HG03575 (cell line): ENCODE measurements around the gene SF3B5.
"Not testable (repeated sequence)": the region's sequence is repeated elsewhere in the genome, so short reads cannot be mapped to it uniquely, and the experiment has no call there.

Experiments
- ATAC-seq: cut with Tn5 transposase; IDR thresholded peaks from one replicate; pipeline ENCODE4 v1.9.1; 2021; ENCODE audit not compliant: unreplicated experiment, insufficient number of reproducible peaks, low FRiP score; ENCODE audit errors: extremely low read depth

Gene SF3B5

DNA sequence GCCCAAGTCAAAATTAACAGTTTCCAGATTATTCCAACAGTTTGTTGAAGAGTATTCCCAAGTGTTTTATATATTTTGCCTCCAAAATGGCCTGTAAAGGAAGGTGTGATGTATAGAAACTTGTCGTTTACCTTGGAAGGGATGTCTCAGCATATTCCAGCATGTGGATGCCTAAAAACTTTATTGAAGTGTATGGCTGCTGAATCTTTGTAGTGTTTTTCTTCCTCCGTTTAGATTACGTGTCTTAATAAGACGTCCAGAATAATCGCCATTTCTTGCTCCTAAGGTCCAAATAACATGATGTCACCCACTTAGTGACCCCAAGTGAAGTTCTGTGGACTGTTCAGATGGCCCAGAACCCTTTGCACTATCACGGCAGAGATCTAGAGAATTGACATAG, 18.0 kb upstream of the SF3B5 start:
- ATAC-seq, result no peak

DNA sequence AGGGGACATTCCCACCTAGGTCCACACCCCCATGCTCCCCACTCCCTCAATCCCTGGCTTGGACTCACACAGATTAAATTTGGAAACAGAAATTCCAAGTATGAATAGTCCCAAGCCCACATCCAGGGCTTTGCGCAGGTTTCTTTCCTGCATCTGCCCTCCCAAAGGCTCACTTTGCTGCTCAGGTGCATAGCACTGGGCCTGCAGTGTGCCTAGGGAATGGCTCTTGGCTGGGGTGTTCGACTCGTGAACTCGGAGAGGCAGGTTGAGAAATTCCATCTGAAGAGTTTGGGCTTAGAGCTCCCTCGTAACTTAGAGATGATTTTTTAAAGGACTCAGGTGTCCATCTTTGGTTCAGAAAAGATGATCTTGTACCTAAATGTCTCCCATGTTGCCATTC, 14.8 kb upstream of the SF3B5 start:
- no peak for ATAC-seq

DNA sequence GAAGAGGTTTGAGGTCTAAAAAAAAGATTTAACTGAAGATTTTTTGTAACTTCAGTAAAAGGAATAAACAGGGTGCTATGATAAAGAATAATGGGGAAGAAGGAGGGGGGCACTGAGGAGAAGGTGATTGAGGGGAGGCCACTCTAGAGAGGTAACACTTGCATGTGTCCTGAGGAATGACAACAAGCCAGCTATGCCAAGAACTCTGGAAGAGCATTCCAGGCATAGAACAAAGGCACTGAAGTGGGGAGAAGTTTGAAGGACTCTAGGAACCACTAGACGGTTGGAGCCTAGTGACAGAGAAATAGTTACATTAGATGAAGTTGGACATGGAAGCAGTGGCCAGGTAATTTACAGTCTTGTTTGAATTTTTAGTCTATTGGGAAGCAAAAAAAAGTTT, 10.8 kb upstream of the SF3B5 start:
- ATAC-seq, result no peak

DNA sequence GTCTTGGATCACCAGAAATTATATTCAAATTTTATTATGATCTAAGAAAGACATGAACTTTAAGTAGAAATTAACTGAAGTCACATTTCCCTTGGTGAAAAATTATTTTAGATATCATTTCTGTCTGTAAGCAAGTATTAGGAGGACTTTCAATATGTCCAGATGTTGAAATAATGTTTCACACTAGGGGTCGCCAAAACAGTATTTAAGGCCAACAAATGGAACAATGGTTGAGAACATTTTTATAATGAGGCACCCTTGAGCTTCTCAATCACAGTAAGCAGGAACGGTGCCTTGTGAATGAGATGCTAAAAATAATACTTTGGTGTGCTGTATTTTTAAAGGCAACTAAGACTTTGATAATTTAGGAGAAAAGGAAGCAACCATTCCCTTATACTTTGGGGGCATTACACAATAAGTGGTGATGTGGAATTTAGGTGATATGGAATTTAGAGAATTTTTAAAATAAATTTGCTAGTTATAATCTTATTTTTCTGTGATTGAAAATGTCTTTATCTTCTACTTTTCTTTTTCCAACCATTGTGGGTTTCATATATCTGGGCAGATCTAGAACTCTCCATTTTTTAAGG, 9.6 kb upstream of the SF3B5 start:
- peak; percentile 83 for ATAC-seq

DNA sequence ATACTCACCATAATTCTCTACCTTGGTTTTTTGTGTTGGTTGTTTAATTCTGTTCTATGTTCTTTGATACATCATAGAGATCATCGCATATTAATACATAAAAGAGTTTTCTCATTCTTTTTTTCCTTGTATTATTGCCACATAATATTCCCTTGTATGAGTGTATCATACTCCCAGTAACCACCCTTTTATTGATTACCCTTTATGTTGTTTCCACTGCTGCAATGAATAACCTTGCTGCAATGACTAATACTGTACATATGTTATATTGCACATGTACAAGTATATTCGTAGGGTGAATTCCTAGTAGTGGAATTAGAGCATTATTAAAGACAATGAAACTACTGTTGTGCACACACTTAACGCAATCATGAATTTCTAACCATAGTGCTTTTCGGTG, 9.1 kb upstream of the SF3B5 start:
- no peak for ATAC-seq

DNA sequence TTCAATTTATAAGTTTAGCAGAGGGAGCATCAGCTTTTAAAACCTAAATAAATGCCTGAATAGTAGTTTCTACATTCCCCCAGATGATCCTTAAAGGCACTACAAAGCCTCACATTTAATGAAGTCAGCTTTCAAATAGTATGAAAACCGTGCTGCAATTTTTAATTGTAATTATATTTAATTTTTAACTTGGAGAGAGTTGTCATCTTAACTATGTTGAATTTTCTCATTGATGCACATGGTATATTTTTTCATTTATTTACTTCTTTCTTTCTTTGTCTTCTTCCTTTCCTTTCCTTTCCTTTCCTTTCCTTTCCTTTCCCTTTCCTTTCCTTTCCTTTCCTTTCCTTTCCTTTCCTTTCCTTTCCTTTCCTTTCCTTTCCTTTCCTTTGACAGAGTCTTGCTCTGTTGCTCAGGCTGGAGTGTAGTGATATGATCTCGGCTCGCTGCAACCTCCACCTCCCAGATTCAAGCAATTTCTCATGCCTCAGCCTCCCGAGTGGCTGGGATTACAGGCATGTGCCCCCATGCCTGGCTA, 7.7 kb upstream of the SF3B5 start:
- no peak for ATAC-seq

DNA sequence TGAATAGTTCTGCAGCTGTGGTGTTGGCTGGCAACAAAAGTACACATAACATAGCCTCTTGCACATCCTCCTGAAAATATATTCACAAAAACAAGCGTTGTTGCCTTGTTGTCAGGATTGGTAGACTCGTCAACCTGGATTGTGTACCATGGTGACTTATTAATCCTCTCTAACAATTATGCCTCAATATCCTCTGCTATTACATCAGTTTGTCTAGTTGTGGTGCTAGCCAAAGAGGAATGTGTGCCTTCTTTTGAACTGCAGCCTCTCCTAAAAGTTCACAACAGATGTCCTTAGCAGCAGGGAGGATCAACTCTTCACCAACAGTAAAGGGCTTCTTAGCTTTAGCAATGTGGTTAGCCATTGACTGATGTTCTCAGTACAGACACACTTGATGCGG, 3.6 kb upstream of the SF3B5 start:
- ATAC-seq, result no peak

DNA sequence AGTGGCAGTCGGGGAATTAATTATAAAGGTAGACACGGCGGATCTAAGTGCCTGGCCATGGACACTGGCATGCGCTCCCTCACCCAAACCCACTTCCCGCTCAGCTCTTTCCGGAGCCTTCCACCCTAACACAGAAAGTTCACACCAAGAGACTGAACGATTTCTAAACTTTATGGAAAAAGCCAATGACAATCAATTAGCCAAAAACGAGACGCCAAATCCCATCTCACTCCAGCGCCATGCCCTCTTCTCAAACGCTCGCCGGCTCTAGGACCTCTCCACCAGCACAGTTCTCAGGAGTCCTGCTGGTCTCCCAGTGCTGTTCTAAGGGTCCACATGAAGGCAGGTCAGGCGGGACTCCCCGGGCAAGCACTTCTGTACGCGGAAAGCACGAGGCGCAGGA, 641 bp downstream of the SF3B5 start:
- ATAC-seq, result no peak

DNA sequence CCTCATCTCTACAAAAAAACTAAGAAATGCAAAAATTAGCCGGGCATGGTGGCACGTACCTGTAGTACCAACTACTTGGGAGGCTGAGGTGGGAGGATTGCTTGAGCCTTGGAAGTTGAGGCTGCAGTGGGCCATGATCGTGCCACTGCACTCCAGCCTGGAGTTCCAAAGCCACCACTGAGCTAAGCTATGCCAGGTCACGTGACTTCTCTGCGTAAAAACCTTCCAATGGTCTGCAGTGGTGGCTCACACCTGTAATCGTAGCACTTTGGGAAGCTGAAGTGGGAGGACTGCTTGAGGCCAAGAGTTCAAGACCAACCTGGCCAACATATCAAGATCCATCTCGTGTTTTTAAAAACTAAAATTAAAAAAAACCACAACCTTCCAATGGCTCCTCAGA, 1.7 kb downstream of the SF3B5 start:
- no peak for ATAC-seq

DNA sequence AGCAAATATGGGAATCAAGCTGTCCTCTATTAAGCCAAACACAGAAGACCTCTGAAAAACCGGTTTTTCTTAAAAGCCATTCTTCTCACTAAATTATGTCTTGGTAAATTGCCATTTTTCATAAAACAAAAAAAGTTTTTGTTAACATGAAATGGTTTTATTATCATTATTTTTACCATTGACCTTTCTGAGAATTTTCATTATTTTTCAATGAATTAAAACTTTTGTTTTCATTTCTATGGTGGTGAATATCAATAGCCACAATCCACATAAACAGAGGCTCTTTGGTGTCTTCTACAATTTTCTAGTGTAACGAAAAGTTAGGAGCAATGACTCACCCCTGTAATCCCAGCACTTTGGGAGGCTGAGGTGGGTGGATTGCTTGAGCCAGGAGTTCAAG, 2.1 kb downstream of the SF3B5 start:
- ATAC-seq, result no peak

DNA sequence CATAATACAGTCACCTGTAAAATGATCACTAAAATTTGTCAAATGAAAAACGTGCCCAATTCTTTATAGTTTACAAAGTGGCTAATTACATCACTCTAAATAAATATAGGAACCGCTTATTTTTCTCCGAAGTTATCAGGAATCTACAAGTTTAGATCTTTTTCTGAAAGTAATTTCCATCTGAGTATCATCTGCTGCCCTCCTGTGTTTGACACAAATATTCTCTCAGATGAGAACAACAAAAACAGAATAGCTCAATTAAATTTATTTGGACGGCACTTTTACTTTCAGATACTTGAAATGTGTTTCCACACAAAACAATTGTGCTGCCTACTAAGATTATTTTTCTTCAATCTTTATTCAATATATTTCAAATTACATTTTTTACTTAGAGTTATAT, 5.0 kb downstream of the SF3B5 start:
- no peak for ATAC-seq

DNA sequence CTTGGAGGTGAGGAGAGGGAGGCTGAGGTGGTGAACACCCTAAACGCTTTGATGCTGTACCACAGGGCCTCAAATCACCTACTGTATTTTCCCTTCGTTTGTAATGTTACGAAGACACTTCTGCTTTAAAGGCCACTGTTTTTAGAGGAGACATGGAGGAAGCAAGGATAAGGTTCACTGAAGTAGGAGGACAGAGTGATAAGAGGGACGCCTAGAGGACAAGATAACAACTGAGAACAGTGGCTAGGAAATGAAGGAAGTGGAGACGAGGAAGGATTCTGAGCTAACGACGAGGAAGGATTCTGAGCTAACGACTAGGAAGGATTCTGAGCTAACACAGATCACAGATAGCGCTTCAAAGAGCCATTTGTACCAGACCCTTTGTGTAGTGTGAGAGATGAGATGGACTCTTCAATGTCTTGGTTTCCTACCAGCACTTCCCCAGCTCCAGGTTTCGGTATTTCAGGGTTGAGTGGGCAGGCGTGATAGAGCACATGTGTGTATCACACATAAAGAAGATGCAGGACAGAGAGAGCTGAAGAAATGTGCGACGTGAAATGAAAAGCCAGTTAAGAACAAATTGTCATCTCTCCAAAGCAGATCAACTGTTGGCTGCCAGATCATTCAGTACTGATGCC, 7.5 kb downstream of the SF3B5 start:
- no peak for ATAC-seq

DNA sequence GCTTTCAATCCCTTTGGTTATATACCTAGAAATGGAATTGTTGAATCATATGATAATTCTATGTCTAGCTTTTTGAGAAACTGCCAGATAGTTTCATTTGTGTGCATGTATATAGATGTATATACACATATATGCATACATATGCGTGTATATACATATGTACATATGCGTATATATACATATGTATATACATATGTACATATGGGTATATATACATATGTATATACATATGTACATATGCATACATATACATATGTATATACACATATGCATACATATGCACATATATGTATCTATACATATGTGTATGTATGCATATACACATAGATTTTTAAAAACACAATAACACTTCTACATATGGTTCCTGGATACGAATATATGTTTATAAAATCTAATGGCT, 8.4 kb downstream of the SF3B5 start:
- ATAC-seq, result no peak

DNA sequence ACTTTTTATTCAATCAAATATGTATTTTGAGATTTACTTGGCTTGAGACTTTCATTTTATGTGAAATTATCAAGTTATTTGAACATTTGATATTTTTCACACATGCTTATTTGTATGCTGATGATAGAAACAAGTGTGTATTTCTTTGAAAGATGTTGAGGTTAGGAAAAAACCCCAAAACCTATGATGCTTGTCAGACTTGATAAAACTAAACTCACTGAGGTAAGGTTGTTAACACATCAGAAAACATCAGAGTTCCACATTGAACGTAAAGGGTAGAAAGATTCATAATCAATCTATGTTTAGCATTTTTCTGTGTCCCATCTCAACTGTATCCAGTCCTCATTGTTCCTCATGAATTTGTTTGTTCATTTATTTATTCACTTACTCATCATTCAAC, 12.2 kb downstream of the SF3B5 start:
- ATAC-seq, result no peak

DNA sequence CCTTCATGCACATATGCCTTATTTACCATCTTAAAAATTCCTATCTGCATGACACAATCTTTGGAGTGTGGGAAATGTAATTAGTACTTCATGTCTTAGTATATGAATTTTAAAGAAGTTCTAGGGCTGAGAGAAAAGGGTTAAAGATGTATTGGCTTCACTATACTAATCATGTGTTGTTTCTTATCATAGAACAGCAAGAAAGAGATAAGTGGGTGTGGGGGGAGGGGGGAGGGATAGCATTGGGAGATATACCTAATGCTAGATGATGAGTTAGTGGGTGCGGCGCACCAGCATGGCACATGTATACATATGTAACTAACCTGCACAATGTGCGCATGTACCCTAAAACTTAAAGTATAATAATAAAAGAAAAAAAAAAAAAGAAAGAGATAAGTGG, 13.0 kb downstream of the SF3B5 start:
- ATAC-seq, result not testable (repeated sequence)

DNA sequence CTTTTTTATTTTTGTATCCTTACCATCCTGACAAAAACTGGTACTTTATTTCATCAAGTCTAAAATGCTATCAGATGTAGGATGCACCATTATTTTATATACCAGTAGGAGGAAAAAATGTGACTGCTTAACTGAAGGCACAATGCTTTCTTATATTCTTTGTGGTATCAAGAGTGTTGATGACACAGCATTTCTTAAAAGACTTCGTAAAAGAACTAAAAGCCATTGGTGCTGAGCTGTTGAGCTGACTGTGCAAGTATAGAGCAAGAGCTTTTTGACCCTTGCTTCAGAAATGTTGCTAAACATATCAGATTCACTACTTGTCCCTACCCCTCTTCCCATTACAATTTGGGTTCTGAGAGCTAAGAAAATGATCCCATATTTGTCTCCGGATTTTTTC, 17.5 kb downstream of the SF3B5 start:
- ATAC-seq, result no peak

DNA sequence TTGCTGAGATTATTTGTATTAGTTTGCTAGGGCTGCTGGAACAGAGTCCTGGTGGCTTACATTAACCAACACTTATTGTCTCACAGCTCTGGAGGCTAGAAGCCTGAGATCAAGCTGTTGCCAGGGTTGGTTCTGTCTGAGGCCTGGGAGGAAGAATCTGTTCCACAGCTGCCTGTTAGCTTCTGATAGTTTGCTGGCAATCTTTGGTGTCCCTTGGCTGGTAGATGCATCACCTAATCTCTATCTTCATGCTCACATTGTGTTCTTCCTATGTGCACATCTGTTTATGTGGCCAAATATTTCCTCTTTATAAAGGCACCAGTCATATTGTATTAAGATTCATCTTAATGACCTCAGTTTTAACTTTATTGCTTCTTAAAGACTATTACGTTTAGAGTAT, 19.5 kb downstream of the SF3B5 start:
- no peak for ATAC-seq

DNA sequence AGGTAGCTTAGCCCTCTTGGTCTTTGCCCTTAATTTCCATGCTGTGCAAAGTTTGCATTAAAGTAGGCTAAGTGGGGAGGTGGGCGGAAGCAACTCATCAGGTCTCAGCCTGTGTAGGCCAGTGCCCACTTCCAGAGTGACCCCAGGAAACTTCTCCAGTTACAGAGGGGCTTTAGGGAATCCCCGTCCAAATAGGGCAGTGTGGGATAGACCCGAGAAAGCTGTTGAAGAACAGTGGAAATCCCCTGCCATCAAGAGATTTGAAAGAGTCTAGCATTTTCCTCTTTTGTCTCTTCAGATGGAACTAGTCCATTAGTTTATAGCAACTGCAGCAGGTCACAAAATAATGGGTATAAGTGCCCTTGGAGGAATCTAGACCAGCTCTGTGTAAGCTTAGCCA, 20.2 kb downstream of the SF3B5 start:
- no peak for ATAC-seq

DNA sequence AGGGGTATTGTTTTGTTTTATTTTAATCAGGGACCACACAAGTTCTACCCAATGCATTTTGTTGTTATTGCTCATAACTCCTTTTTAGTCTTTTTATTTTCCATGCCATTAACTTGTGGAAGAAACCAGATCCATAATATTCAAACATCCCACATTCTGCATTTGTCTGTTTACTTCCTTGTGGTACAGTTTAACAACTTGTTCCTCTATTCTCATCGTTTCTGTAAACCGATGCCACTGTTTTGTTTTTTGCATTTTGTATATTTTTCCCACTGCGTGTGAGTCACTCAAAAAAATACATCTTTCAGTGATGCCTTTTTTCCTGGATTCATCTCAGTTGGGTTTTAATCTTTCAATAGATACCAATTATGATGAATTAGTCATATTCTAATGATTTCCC, 22.3 kb downstream of the SF3B5 start:
- no peak for ATAC-seq

DNA sequence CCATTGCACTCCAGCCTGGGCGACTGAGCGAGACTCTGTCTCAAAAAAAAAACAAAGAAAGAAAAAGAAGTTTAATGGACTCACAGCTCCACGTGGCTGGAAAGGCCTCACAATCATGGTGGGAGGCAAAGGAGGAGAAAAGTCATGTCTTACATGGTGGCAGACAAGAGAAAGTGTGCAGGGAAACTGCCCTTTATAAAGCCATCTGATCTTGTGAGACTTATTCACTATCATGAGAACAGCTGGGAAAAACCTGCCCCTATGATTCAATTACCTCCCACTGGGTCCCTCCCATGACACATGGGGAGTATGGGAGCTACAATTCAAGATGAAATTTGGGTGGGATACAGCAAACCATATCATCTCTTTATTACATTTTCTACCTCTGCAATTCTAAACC, 25.9 kb downstream of the SF3B5 start:
- ATAC-seq, result no peak

DNA sequence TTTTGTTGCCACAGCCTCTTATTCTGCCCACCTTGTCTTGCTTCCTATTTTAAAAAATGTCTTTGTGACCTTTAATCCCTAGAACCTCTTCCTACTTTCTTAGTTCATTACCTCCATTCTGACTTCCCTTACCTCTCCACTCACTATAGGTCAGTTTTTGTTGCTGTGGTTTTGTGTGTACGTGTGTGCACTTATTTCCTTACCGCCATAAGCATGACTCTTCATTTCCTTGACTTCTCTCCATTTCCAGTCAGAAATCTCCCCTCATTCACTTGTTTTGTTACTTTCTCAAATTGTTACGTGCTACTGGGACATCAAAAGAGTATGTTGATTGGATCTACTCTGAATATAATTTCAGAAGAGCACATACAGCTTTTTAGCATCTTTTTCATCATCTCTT, 26.6 kb downstream of the SF3B5 start:
- ATAC-seq, result no peak
